Measurements from ENCODE around the gene SYVN1.

DNA sequence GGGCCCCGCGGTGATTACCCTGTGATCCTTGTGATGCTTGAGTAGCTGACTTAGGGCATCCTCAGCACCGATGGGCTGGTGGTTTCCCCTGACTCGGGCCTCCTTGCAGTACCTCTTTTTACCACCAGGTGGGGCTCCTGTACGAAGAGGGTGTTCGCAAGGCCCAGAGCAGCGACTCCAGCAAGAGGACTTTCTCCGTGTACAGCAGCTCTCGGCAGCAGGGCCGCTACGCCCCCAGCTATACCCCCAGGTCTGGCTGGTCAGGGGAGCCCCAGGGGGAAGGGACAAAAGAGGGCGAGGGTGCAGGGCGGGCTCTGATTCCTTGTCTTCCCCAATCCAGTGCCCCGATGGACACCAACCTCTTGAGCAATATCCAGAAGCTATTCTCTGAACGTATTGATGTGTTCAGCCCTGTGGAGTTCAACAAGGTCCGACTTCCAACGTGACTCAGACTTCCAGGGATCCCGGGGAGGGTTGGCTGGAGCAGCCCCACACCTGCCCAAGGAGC lies 23.9 kb downstream of the SYVN1 start:
- TF ChIP-seq, protein P1, sequence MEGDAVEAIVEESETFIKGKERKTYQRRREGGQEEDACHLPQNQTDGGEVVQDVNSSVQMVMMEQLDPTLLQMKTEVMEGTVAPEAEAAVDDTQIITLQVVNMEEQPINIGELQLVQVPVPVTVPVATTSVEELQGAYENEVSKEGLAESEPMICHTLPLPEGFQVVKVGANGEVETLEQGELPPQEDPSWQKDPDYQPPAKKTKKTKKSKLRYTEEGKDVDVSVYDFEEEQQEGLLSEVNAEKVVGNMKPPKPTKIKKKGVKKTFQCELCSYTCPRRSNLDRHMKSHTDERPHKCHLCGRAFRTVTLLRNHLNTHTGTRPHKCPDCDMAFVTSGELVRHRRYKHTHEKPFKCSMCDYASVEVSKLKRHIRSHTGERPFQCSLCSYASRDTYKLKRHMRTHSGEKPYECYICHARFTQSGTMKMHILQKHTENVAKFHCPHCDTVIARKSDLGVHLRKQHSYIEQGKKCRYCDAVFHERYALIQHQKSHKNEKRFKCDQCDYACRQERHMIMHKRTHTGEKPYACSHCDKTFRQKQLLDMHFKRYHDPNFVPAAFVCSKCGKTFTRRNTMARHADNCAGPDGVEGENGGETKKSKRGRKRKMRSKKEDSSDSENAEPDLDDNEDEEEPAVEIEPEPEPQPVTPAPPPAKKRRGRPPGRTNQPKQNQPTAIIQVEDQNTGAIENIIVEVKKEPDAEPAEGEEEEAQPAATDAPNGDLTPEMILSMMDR (conservative IDR thresholded peaks at IDR 0.05; ENCODE audit: low read length), result peak; percentile 89
- TF ChIP-seq EZH2phosphoT487 (IDR thresholded peaks at IDR 0.05; ENCODE audit: borderline replicate concordance), result no peak

Measured in Loucy (cell line).